K562 (cell line): Measurements from ENCODE around the gene GOLGA2. TPM values are rescaled to one million over a fixed set of nuclear protein-coding genes. Genes with fewer than 3 reads are reported as not detected.

ENCODE experiments used
- ADNP ChIP-seq: fragments of 200-800 bp; sonication (Bioruptor generic); IDR thresholded peaks from 2 replicates; pipeline ENCODE4 v1.6.1; 2016; ENCODE audit warnings: missing genetic modification characterization, missing compliant biosample characterization
- ATF6 ChIP-seq: sonication (generic); formaldehyde crosslinking; IDR thresholded peaks from 2 replicates; pipeline ENCODE4 v1.4.0; 2020; ENCODE audit warnings: mild to moderate bottlenecking, missing genetic modification reagents
- CCNT2 ChIP-seq: IDR thresholded peaks from 2 replicates; pipeline ENCODE4 v1.6.1; 2011; ENCODE audit warnings: borderline replicate concordance, low read depth, mild to moderate bottlenecking, moderate library complexity, mixed read lengths, low read length; ENCODE audit not compliant: insufficient read length; ENCODE audit errors: extremely low read depth
- DLX4 ChIP-seq: fragments of 250-450 bp; sonication (Bioruptor Pico); IDR thresholded peaks from 2 replicates; pipeline ENCODE4 v1.6.1; 2021; ENCODE audit warnings: mild to moderate bottlenecking
- GABPA ChIP-seq: fragments of 200-800 bp; sonication (Bioruptor generic); conservative IDR thresholded peaks from 2 replicates; pipeline ENCODE4 v1.6.1; 2016; ENCODE audit warnings: low read depth, missing genetic modification characterization, missing compliant biosample characterization
- GABPB1 ChIP-seq: sonication (generic); formaldehyde crosslinking; IDR thresholded peaks from 2 replicates; pipeline ENCODE4 v1.8.0; 2022; ENCODE audit warnings: mild to moderate bottlenecking, missing genetic modification reagents
- HES1 ChIP-seq: fragments of 450-650 bp; IDR thresholded peaks from 2 replicates; pipeline ENCODE4 v1.6.1; 2016; ENCODE audit warnings: low read depth, mild to moderate bottlenecking, moderate library complexity
- HMGXB4 ChIP-seq: sonication (generic); formaldehyde crosslinking; IDR thresholded peaks from 2 replicates; pipeline ENCODE4 v1.8.1; 2023; ENCODE audit warnings: mild to moderate bottlenecking, missing genetic modification reagents
- JUND ChIP-seq, 2 experiments: IDR thresholded peaks; 2 replicates in 1 of 2; 3 replicates in 1 of 2; pipeline ENCODE4 v1.6.1; 2011; ENCODE audit warnings: borderline replicate concordance in 2 of 2, low read depth in 2 of 2, low read length in 2 of 2, improper control_type of control experiment in 1 of 2, missing biosample characterization in 1 of 2, missing genetic modification characterization in 1 of 2, missing genetic modification reagents in 1 of 2
- MTA1 ChIP-seq: fragments of 450-650 bp; IDR thresholded peaks from 2 replicates; pipeline ENCODE4 v1.6.1; 2017; ENCODE audit warnings: borderline replicate concordance
- MTF1 ChIP-seq: fragments of 250-450 bp; sonication (Bioruptor Pico); IDR thresholded peaks from 2 replicates; pipeline ENCODE4 v1.9.0; 2021; ENCODE audit warnings: moderate library complexity, mild to moderate bottlenecking, inconsistent platforms, borderline replicate concordance
- SLC30A9 ChIP-seq: fragments of 250-450 bp; sonication (Bioruptor Pico); IDR thresholded peaks from 2 replicates; pipeline ENCODE4 v1.8.0; 2022; ENCODE audit warnings: mild to moderate bottlenecking, moderate library complexity
- TEAD2 ChIP-seq: fragments of 450-650 bp; IDR thresholded peaks from 2 replicates; pipeline ENCODE4 v1.6.1; 2016; ENCODE audit warnings: missing genetic modification characterization, control low read depth, missing compliant biosample characterization
- ZBTB11 ChIP-seq, 3 experiments: fragments of 200-800 bp in 1 of 3; fragments of 250-450 bp in 1 of 3; fragments of 450-650 bp in 1 of 3; sonication (Bioruptor Pico) in 1 of 3; sonication (Bioruptor generic) in 1 of 3; formaldehyde crosslinking in 1 of 3; IDR thresholded peaks; 2 replicates each; pipeline versions ENCODE4 v1.6.1 to v1.8.0; 2016 to 2022; ENCODE audit warnings: mild to moderate bottlenecking in 2 of 3, missing genetic modification characterization in 2 of 3, missing compliant biosample characterization in 1 of 3, moderate library complexity in 1 of 3
- ZNF316 ChIP-seq: fragments of 450-650 bp; IDR thresholded peaks from 2 replicates; pipeline ENCODE4 v1.6.1; 2016
- ZNF57 ChIP-seq: fragments of 450-650 bp; formaldehyde crosslinking; IDR thresholded peaks from 2 replicates; pipeline ENCODE4 v1.4.0; 2020; ENCODE audit warnings: mild to moderate bottlenecking, moderate library complexity
- polyA plus RNA-seq, 8 experiments: library from polyadenylated mRNA; depleted of rRNA in 4 of 8; stranded (reverse) in 5 of 8; unstranded in 3 of 8; fragments of >200 nt; fragmentation: Nextera tagmentation in 2 of 8; fragmentation: Illumina TruSeq in 1 of 8; extraction: Ambion mirVana in 2 of 8; extraction: Trizol in 1 of 8; gene quantifications; 2 replicates each; pipeline versions ENCODE4 v1.2.1 to v1.2.3, GENCODE V29; 2011 to 2014; ENCODE audit warnings: inconsistent platforms in 1 of 8, missing spikeins in 1 of 8
- total RNA-seq, 7 experiments: library from RNA; depleted of rRNA in 6 of 7; stranded (reverse); fragments of >200 nt in 6 of 7; fragmentation: Illumina TruSeq in 2 of 7; extraction: Trizol in 2 of 7; gene quantifications; 2 replicates each; pipeline versions ENCODE4 v1.2.1 to v1.2.3, GENCODE V29; 2011 to 2021; ENCODE audit warnings: low replicate concordance in 1 of 7

Gene GOLGA2
- total and polyA plus RNA-seq, 9 of the 15 experiments (the other 6 are each of a cell fraction or from before 2014, with no cell fraction given) = 15.7 to 138 (median 76.0) TPM

- TF ChIP-seq JUND (IDR thresholded peaks at IDR 0.05; ENCODE audit: borderline replicate concordance, low read depth, low read length) (peak; percentile 88), JUND (tag; IDR thresholded peaks at IDR 0.05; ENCODE audit: borderline replicate concordance, low read depth, low read length) (peak; percentile 67; the same call in 1 of the 3 replicates), ATF6 (no peak), ADNP (tag) (no peak), ZBTB11 (CRISPR knock-in tag; IDR thresholded peaks at IDR 0.05) (no peak), ZNF57 (CRISPR knock-in tag) (no peak), ZNF316 (no peak), GABPA (tag) (no peak), MTF1 (CRISPR knock-in tag) (no peak), GABPB1 (CRISPR knock-in tag) (no peak), HMGXB4 (CRISPR knock-in tag) (no peak), SLC30A9 (CRISPR knock-in tag) (no peak), HES1 (no peak), CCNT2 (no peak), TEAD2 (tag) (no peak), DLX4 (CRISPR knock-in tag) (no peak), MTA1 (no peak)
These were observed 23.0 kb upstream of the GOLGA2 start (continued) for GRCh38 chr9:128298535-128299482.
